Epithelial cell of proximal tubule (primary cell): ENCODE results near the gene CCNQ. TPM values are rescaled to one million over a fixed set of nuclear protein-coding genes. Genes with fewer than 3 reads are reported as not detected.

Source experiments
- DNase-seq: peaks from one replicate; pipeline ENCODE4 v3.0.0-alpha.2; 2011; ENCODE audit warnings: low read depth
- H3K4me3 ChIP-seq: 2 replicates; pipeline ENCODE4 v1.5.1; 2011; ENCODE audit warnings: low read depth, mild to moderate bottlenecking, low read length
- CTCF ChIP-seq: conservative IDR thresholded peaks from 2 replicates; pipeline ENCODE4 v1.5.1; 2012; ENCODE audit warnings: low read depth, mild to moderate bottlenecking, low read length
- total RNA-seq: library from RNA; depleted of rRNA; stranded (reverse); fragments of >200 nt; gene quantifications from 2 replicates; pipeline ENCODE4 v1.2.3, GENCODE V29; 2015

Gene CCNQ
- total RNA-seq, 1 donor from 2014 or later: 31.4 TPM

GRCh38 chrX:153544727-153545126 is 54.2 kb downstream of the CCNQ start:
- DNase-seq: no peak
- no peak for TF ChIP-seq CTCF
- no peak overlapping the region for H3K4me3 ChIP-seq

DNA sequence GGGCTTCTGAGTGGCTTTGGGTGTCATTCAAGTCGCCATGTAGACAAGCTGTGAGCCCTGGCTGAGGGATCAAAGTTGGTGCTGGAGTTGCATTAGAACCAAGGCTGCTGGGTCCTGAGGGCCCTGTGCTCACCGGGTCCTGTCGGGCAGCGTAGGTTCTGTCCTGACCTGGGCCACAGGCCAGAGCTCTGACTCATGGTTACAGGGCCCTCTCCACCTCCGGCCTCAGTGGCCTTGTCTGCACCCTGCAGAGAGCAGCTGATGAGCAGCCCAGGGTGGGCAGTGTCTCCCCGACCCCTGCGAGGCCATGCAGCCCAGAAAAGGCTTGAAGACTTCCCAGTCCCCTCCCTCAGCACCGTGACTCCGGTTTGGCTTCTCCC is 59.0 kb downstream of the CCNQ start:
- no peak for TF ChIP-seq CTCF
- no peak for DNase-seq
- H3K4me3 ChIP-seq: no peak overlapping the region

GRCh38 chrX:153539171-153539978 is 59.6 kb downstream of the CCNQ start:
- no peak for DNase-seq
- H3K4me3 ChIP-seq: no peak overlapping the region
- peak; percentile 77 for TF ChIP-seq CTCF

- no peak overlapping the region for H3K4me3 ChIP-seq
- TF ChIP-seq CTCF: no peak
- DNase-seq: no peak
Observed at GRCh38 chrX:153538424-153538823, 60.5 kb downstream of the CCNQ start.

Other genes with a start within 250 kb of the CCNQ start
- gene PNMA6E, start 197.8 kb downstream of the CCNQ start, total RNA-seq: not detected in 2 replicates
- gene ZFP92, start 187.7 kb downstream of the CCNQ start, total RNA-seq: 0.06 and 0.14 TPM in 2 replicates
- gene TREX2, start 153.1 kb downstream of the CCNQ start, total RNA-seq: not detected in 2 replicates
- 24.3 and 57.0 TPM in 2 replicates for gene HAUS7, start 128.6 kb downstream of the CCNQ start, total RNA-seq
- 0.69 TPM in 1 of 2 replicates, not detected in the other for gene BGN, start 104.2 kb downstream of the CCNQ start, total RNA-seq
- gene ATP2B3, start 81.5 kb downstream of the CCNQ start, total RNA-seq: not detected in 2 replicates
- 3.1 and 5.9 TPM in 2 replicates for gene DUSP9, start 48.1 kb upstream of the CCNQ start, total RNA-seq
- gene PNCK, start 74.7 kb upstream of the CCNQ start, total RNA-seq: 0.86 TPM in 1 of 2 replicates, not detected in the other
- gene SLC6A8, start 88.8 kb upstream of the CCNQ start, total RNA-seq: 20.0 and 30.5 TPM in 2 replicates
- 155 and 163 TPM in 2 replicates for gene BCAP31, start 125.2 kb upstream of the CCNQ start, total RNA-seq
- gene ABCD1, start 125.7 kb upstream of the CCNQ start, total RNA-seq: 8.2 and 12.6 TPM in 2 replicates
- 2.9 and 7.4 TPM in 2 replicates for gene PLXNB3, start 165.1 kb upstream of the CCNQ start, total RNA-seq
- gene SRPK3, start 181.9 kb upstream of the CCNQ start, total RNA-seq: 0.17 TPM in 1 of 2 replicates, not detected in the other
- 62.2 and 91.4 TPM in 2 replicates for gene IDH3G, start 195.2 kb upstream of the CCNQ start, total RNA-seq
- gene SSR4, start 195.5 kb upstream of the CCNQ start, total RNA-seq: 128 and 239 TPM in 2 replicates
- gene PDZD4, start 231.4 kb upstream of the CCNQ start, total RNA-seq: under 0.01 and 0.17 TPM in 2 replicates